C4-2B (cell line): Measurements from ENCODE around the gene LRFN4.

Experiments used
- H3K27ac ChIP-seq: fragments of 450-650 bp; 2 replicates; pipeline ENCODE4 v1.5.1; 2017
- ZFX ChIP-seq: fragments of 450-650 bp; IDR thresholded peaks from 2 replicates; pipeline ENCODE4 v1.6.1; 2017
- TF ChIP-seq, protein P1 (sequence below): fragments of 450-650 bp; conservative IDR thresholded peaks from 2 replicates; pipeline ENCODE4 v1.5.1; 2017; ENCODE audit warnings: mild to moderate bottlenecking

The LRFN4 gene

DNA sequence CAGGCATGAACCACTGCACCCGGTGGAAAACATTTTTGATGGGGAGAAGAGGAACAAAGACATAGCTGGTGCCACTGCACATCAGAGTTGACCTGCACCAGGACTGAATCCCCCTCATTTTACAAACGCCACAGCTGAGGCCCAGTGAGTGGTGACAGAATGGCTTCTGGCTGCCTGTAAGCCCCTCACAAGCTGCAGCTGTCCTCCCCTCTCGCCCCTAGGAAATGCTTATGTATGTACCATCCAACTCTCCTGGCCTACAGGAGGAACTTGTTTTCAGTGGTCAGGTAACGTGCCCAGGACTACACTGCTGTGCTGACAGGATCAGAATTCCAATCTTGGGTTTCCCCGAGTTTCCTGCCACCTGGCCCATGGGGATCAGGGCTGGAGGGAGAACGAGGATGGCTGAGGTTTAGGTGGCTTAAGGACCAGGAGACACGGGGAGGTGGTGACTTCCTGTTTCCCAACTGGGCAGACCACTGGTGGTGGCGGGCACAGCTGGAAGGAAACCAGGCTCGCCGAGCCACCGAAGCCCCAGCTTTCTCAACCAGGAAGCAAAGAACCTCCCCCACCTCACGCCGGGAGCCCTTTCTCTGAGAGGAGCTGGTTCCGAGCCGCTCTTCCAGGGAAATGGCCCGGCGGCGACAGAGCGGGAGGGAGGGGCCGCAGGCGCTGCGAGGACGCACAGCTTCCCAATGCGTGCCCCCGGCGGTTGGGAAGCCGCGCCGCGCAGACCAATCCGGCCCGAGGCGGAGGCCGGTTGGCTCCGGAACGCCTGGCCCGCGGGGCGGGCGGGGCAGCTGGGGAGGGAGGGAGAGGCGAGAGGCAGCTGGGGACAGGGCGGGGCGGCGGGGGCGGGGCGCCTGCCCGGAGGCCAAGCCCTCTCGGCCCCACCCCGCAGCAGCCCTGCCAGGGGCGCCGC, 1.0 kb upstream of the LRFN4 start:
- TF ChIP-seq, protein P1, sequence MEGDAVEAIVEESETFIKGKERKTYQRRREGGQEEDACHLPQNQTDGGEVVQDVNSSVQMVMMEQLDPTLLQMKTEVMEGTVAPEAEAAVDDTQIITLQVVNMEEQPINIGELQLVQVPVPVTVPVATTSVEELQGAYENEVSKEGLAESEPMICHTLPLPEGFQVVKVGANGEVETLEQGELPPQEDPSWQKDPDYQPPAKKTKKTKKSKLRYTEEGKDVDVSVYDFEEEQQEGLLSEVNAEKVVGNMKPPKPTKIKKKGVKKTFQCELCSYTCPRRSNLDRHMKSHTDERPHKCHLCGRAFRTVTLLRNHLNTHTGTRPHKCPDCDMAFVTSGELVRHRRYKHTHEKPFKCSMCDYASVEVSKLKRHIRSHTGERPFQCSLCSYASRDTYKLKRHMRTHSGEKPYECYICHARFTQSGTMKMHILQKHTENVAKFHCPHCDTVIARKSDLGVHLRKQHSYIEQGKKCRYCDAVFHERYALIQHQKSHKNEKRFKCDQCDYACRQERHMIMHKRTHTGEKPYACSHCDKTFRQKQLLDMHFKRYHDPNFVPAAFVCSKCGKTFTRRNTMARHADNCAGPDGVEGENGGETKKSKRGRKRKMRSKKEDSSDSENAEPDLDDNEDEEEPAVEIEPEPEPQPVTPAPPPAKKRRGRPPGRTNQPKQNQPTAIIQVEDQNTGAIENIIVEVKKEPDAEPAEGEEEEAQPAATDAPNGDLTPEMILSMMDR = no peak
- no peak for TF ChIP-seq ZFX

DNA sequence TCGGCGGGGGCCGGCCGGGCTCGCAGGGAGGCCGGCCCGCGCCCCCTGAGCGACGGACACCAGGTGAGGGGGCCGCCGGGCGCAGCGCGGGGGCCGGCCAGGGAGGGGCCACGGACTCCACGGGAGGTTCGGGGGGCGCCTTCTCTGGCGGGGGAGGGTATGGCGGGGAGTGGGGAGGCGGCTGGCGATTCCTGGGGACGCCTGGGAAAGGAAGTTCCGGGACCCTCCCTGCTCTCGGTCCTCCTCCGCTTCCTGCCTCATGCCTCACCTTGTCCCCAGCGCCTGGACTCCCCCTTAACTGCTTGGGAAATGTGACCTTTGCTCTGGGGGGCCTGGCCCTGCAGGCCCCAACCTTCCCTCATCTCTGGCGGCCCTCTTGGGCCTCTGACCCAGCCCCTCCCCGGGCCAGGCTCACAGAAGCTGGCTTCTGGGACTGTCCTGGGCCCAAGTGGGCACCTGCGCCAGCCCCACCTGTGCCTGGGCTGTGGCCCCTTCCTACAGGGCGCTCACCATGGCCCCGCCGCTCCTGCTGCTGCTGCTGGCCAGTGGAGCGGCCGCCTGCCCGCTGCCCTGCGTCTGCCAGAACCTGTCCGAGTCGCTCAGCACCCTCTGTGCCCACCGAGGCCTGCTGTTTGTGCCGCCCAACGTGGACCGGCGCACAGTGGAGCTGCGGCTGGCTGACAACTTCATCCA, 516 bp downstream of the LRFN4 start:
- TF ChIP-seq, protein P1 = no peak
- no peak for TF ChIP-seq ZFX
- H3K27ac ChIP-seq = peak overlapping the region; percentile 90

More for the DNA sequence above, 1.0 kb upstream of the LRFN4 start:
- H3K27ac ChIP-seq = peak overlapping the region; percentile 90

DNA sequence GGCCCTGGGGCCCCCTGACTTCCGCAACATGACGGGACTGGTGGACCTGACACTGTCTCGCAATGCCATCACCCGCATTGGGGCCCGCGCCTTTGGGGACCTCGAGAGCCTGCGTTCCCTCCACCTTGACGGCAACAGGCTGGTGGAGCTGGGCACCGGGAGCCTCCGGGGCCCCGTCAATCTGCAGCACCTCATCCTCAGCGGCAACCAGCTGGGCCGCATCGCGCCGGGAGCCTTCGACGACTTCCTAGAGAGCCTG, 992 bp downstream of the LRFN4 start:
- TF ChIP-seq, protein P1 = no peak
- no peak for TF ChIP-seq ZFX

DNA sequence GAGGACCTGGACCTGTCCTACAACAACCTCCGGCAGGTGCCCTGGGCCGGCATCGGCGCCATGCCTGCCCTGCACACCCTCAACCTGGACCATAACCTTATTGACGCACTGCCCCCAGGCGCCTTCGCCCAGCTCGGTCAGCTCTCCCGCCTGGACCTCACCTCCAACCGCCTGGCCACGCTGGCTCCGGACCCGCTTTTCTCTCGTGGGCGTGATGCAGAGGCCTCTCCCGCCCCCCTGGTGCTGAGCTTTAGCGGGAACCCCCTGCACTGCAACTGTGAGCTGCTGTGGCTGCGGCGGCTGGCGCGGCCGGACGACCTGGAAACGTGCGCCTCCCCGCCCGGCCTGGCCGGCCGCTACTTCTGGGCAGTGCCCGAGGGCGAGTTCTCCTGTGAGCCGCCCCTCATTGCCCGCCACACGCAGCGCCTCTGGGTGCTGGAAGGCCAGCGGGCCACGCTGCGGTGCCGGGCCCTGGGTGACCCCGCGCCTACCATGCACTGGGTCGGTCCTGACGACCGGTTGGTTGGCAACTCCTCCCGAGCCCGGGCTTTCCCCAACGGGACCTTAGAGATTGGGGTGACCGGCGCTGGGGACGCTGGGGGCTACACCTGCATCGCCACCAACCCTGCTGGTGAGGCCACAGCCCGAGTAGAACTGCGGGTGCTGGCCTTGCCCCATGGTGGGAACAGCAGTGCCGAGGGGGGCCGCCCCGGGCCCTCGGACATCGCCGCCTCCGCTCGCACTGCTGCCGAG, 1.5 kb downstream of the LRFN4 start:
- TF ChIP-seq, protein P1 = no peak
- TF ChIP-seq ZFX = no peak

More for the DNA sequence above, 992 bp downstream of the LRFN4 start:
- peak overlapping the region; percentile 90; the same call in 1 of the 2 replicates for H3K27ac ChIP-seq

DNA sequence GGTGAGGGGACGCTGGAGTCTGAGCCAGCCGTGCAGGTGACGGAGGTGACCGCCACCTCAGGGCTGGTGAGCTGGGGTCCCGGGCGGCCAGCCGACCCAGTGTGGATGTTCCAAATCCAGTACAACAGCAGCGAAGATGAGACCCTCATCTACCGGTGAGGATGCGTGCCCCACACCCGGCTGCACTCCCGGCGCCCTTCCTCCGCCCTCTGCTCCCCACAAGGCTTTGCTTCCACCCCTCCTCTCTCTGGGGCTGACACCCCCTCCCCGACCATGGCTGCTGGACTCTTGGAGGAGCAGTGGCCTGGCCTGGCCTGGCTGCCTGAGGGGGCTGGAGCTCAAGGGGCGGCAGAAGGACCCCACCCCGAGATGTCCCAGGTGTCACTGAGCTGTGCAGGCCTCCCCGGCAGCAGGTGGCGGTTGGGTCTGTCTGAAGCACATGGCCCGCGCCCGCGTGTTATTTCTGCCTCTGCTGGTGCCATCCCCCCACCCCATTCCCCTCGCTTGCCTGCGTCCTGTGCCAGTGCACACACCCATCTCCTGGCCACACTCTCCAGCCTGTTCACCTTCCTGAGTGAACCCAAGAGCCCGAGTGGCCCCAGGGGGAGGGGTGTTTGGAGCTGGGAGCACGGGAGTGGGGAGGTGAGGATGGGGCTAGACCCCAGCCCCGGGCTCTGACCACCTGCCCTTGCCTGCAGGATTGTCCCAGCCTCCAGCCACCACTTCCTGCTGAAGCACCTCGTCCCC, 2.2 kb downstream of the LRFN4 start:
- H3K27ac ChIP-seq = no peak overlapping the region
- TF ChIP-seq ZFX = no peak
- TF ChIP-seq, protein P1 = no peak

More for the DNA sequence above, 1.5 kb downstream of the LRFN4 start:
- H3K27ac ChIP-seq = no peak overlapping the region

DNA sequence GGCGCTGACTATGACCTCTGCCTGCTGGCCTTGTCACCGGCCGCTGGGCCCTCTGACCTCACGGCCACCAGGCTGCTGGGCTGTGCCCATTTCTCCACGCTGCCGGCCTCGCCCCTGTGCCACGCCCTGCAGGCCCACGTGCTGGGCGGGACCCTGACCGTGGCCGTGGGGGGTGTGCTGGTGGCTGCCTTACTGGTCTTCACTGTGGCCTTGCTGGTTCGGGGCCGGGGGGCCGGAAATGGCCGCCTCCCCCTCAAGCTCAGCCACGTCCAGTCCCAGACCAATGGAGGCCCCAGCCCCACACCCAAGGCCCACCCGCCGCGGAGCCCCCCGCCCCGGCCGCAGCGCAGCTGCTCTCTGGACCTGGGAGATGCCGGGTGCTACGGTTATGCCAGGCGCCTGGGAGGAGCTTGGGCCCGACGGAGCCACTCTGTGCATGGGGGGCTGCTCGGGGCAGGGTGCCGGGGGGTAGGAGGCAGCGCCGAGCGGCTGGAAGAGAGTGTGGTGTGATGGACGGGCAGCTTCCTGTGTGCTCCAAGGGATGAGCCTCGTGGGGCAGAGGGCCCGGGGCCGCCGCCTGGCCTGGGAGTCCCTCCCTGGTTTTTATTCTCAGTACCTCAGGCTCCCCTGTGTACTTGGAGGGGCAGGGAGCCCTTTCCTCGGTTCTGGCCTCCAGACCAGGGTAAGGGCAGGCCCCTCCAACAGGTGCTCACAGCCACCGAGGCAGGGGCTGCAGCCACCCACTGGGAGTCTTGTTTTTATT, 3.0 kb downstream of the LRFN4 start:
- TF ChIP-seq ZFX = no peak
- TF ChIP-seq, protein P1 = no peak
- H3K27ac ChIP-seq = no peak overlapping the region
